ENCODE results near the gene CYB5B. TPM values are rescaled to one million over a fixed set of nuclear protein-coding genes. Genes with fewer than 3 reads are reported as not detected.

Gene CYB5B
- total RNA-seq: 100 to 1,000 TPM in 2 of 8 experiments, 10 to 100 TPM in 6; 26.4 to 139 (median 81.4) TPM

GRCh38 chr16:69424053-69424934 lies at the start of gene CYB5B:
Gene CYB5B, plus strand, starts transcription at chr16:69424619. Its CDS starts 65 bp downstream, at chr16:69424684.
- WGBS, 10 experiments: 0 to 14% (median 8%) methylated on average over 5 to 24 of the region's 40 CpGs; no CpG with 5 or more reads in 2 of the 10 experiments
- peak within 1 kb of the TSS; percentile 50 to 82 (median 62) for H3K4me3 ChIP-seq
- peak within 1 kb of the TSS; percentile 21 to 45 for H3K27ac ChIP-seq
- peak; percentile 97 to 99 (median 98) for ATAC-seq (replicated peaks in 6 of 8)
- in situ Hi-C loops (cut with MboI; ENCODE audit: low pct_unique_long_range_greater_than_20kb in 2 of 9, low sequenced_read_pairs in 9 of 9, unreplicated experiment in 9 of 9): loop anchor here in 1 of 9 experiments (25.0 kb wide), 1 partner anchor 313 kb away; the partner anchor contains the start of gene NQO1
- peaks cover 6 to 7% of the 10 kb centered on the region in 2 donors for H3K4me1 ChIP-seq (replicated peaks in 1 of 2)

GRCh38 chr16:69376393-69377059 lies 47.9 kb upstream of the CYB5B start:
- H3K27ac ChIP-seq: no peak overlapping the region
- ATAC-seq (replicated peaks in 6 of 8): no peak
- no peaks in the 10 kb centered on the region for H3K4me1 ChIP-seq (replicated peaks in 1 of 2)
- 81 to 100% (median 94%) methylated on average over 2 to 9 of the region's 10 CpGs for WGBS, 10 experiments
- in situ Hi-C loops (cut with MboI; ENCODE audit: low pct_unique_long_range_greater_than_20kb in 2 of 9, low sequenced_read_pairs in 9 of 9, unreplicated experiment in 9 of 9): loop anchor here in 1 of 9 experiments (25.0 kb wide), 1 partner anchor 386 kb away; the partner anchor contains the start of genes NOB1 and WWP2
- no peak overlapping the region for H3K4me3 ChIP-seq

GRCh38 chr16:69378036-69378435 lies 46.4 kb upstream of the CYB5B start:
- Histone ChIP-seq H3K4me3 (no peak overlapping the region), H3K27ac (no peak overlapping the region), H3K4me1 (replicated peaks in 1 of 2) (no peaks in the 10 kb centered on the region)
- WGBS, 10 experiments: 88 to 100% (median 100%) methylated on average over 1 of the region's 1 CpG; no CpG with 5 or more reads in 7 of the 10 experiments
- no peak for ATAC-seq (replicated peaks in 6 of 8)
- in situ Hi-C loops (cut with MboI; ENCODE audit: low pct_unique_long_range_greater_than_20kb in 2 of 9, low sequenced_read_pairs in 9 of 9, unreplicated experiment in 9 of 9): loop anchor here in 1 of 9 experiments (25.0 kb wide), 1 partner anchor 384 kb away; the partner anchor contains the start of genes NOB1 and WWP2

- no peak overlapping the region for H3K4me3 ChIP-seq
- no peak overlapping the region for H3K27ac ChIP-seq
- in situ Hi-C loops (cut with MboI; ENCODE audit: low pct_unique_long_range_greater_than_20kb in 2 of 9, low sequenced_read_pairs in 9 of 9, unreplicated experiment in 9 of 9): loop anchor here in 1 of 9 experiments (25.0 kb wide), 1 partner anchor 384 kb away; the partner anchor contains the start of genes NOB1 and WWP2
- no peak for ATAC-seq (replicated peaks in 6 of 8)
- 67 to 100% (median 100%) methylated on average over 1 of the region's 1 CpG; no CpG with 5 or more reads in 1 of the 10 experiments for WGBS, 10 experiments
- no peaks in the 10 kb centered on the region for H3K4me1 ChIP-seq (replicated peaks in 1 of 2)
Measured at GRCh38 chr16:69378760-69379159, 45.7 kb upstream of the CYB5B start.

GRCh38 chr16:69381231-69381630 lies 43.2 kb upstream of the CYB5B start:
- 87 to 100% (median 96%) methylated on average over 2 of the region's 2 CpGs; no CpG with 5 or more reads in 6 of the 10 experiments for WGBS, 10 experiments
- peaks cover 0 to 7% of the 10 kb centered on the region in 2 donors for H3K4me1 ChIP-seq (replicated peaks in 1 of 2)
- H3K27ac ChIP-seq: no peak overlapping the region
- in situ Hi-C loops (cut with MboI; ENCODE audit: low pct_unique_long_range_greater_than_20kb in 2 of 9, low sequenced_read_pairs in 9 of 9, unreplicated experiment in 9 of 9): loop anchor here in 1 of 9 experiments (25.0 kb wide), 1 partner anchor 381 kb away; the partner anchor contains the start of genes NOB1 and WWP2
- no peak overlapping the region for H3K4me3 ChIP-seq
- ATAC-seq (replicated peaks in 6 of 8): no peak

GRCh38 chr16:69382421-69382820 lies 42.0 kb upstream of the CYB5B start:
- Histone ChIP-seq H3K27ac (no peak overlapping the region), H3K4me1 (replicated peaks in 1 of 2) (peaks cover 0 to 7% of the 10 kb centered on the region in 2 donors), H3K4me3 (no peak overlapping the region)
- WGBS, 10 experiments: 100% methylated on average over 2 of the region's 2 CpGs; no CpG with 5 or more reads in 7 of the 10 experiments
- in situ Hi-C loops (cut with MboI; ENCODE audit: low pct_unique_long_range_greater_than_20kb in 2 of 9, low sequenced_read_pairs in 9 of 9, unreplicated experiment in 9 of 9): loop anchor here in 1 of 9 experiments (25.0 kb wide), 1 partner anchor 380 kb away; the partner anchor contains the start of genes NOB1 and WWP2
- no peak for ATAC-seq (replicated peaks in 6 of 8)

- Histone ChIP-seq H3K4me1 (replicated peaks in 1 of 2) (peaks cover 0 to 7% of the 10 kb centered on the region in 2 donors), H3K27ac (peak overlapping the region; percentile 73 to 90), H3K4me3 (peak overlapping the region; percentile 57 to 90 (median 71))
- in situ Hi-C loops (cut with MboI; ENCODE audit: low pct_unique_long_range_greater_than_20kb in 2 of 9, low sequenced_read_pairs in 9 of 9, unreplicated experiment in 9 of 9): loop anchor here in 1 of 9 experiments (25.0 kb wide), 1 partner anchor 377 kb away; the partner anchor contains the start of genes NOB1 and WWP2
- 0 to 14% (median 9%) methylated on average over 2 to 6 of the region's 6 CpGs for WGBS, 10 experiments
- ATAC-seq (replicated peaks in 6 of 8): no peak
Measured at GRCh38 chr16:69384974-69385373, 39.4 kb upstream of the CYB5B start.

- H3K27ac ChIP-seq: no peak overlapping the region
- H3K4me3 ChIP-seq: peak overlapping the region in 2 of 5 donors; percentile 57 to 90
- no peak for ATAC-seq (replicated peaks in 6 of 8)
- H3K4me1 ChIP-seq (replicated peaks in 1 of 2): peaks cover 0 to 7% of the 10 kb centered on the region in 2 donors
- WGBS, 10 experiments: 71 to 100% (median 90%) methylated on average over 1 of the region's 1 CpG; no CpG with 5 or more reads in 1 of the 10 experiments
- in situ Hi-C loops (cut with MboI; ENCODE audit: low pct_unique_long_range_greater_than_20kb in 2 of 9, low sequenced_read_pairs in 9 of 9, unreplicated experiment in 9 of 9): loop anchor here in 1 of 9 experiments (25.0 kb wide), 1 partner anchor 376 kb away; the partner anchor contains the start of genes NOB1 and WWP2
Measured at GRCh38 chr16:69386596-69386995, 37.8 kb upstream of the CYB5B start.

GRCh38 chr16:69393898-69394849 lies 30.2 kb upstream of the CYB5B start:
- in situ Hi-C loops (cut with MboI; ENCODE audit: low pct_unique_long_range_greater_than_20kb in 2 of 9, low sequenced_read_pairs in 9 of 9, unreplicated experiment in 9 of 9): loop anchor here in 2 of 9 experiments (10.0 to 25.0 kb wide), 2 partner anchors 368 to 371 kb away; partner anchors contain the start of genes WWP2 (in 2 of the 2) and NOB1 (in 1 of the 2)
- no peak for ATAC-seq (replicated peaks in 6 of 8)
- H3K4me1 ChIP-seq (replicated peaks in 1 of 2): peaks cover 6 to 8% of the 10 kb centered on the region in 2 donors
- WGBS, 10 experiments: 19 to 100% (median 75%) methylated on average over 1 to 6 of the region's 10 CpGs; no CpG with 5 or more reads in 2 of the 10 experiments
- no peak overlapping the region for H3K4me3 ChIP-seq
- no peak overlapping the region for H3K27ac ChIP-seq

- H3K4me3 ChIP-seq: no peak overlapping the region
- ATAC-seq (replicated peaks in 6 of 8): peak in 1 of 8 experiments; percentile 4
- no peak overlapping the region for H3K27ac ChIP-seq
- in situ Hi-C loops (cut with MboI; ENCODE audit: low pct_unique_long_range_greater_than_20kb in 2 of 9, low sequenced_read_pairs in 9 of 9, unreplicated experiment in 9 of 9): loop anchor here in 2 of 9 experiments (10.0 to 25.0 kb wide), 2 partner anchors 366 to 369 kb away; partner anchors contain the start of genes WWP2 (in 2 of the 2) and NOB1 (in 1 of the 2)
- H3K4me1 ChIP-seq (replicated peaks in 1 of 2): peaks cover 6 to 8% of the 10 kb centered on the region in 2 donors
Measured at GRCh38 chr16:69395859-69396186, 28.6 kb upstream of the CYB5B start.

- peak; percentile 62 to 84 (median 70) for ATAC-seq (replicated peaks in 6 of 8)
- peak overlapping the region in 1 of 2 donors; percentile 59 for H3K27ac ChIP-seq
- H3K4me3 ChIP-seq: no peak overlapping the region
- WGBS, 10 experiments: 13 to 55% (median 34%) methylated on average over 4 to 12 of the region's 13 CpGs
- peaks cover 6 to 8% of the 10 kb centered on the region in 2 donors for H3K4me1 ChIP-seq (replicated peaks in 1 of 2)
- in situ Hi-C loops (cut with MboI; ENCODE audit: low pct_unique_long_range_greater_than_20kb in 2 of 9, low sequenced_read_pairs in 9 of 9, unreplicated experiment in 9 of 9): loop anchor here in 2 of 9 experiments (10.0 to 25.0 kb wide), 2 partner anchors 366 to 368 kb away; partner anchors contain the start of genes WWP2 (in 2 of the 2) and NOB1 (in 1 of the 2)
Measured at GRCh38 chr16:69396187-69397061, 28.0 kb upstream of the CYB5B start.
